HG03469 (cell line): ENCODE results near the gene RNF5.
"Not testable (repeated sequence)": the region's sequence is repeated elsewhere in the genome, so short reads cannot be mapped to it uniquely, and the experiment has no call there.

ENCODE experiments used
- ATAC-seq: cut with Tn5 transposase; IDR thresholded peaks from one replicate; pipeline ENCODE4 v1.9.1; 2021; ENCODE audit warnings: mild to moderate bottlenecking, moderate library complexity, moderate number of reproducible peaks; ENCODE audit not compliant: unreplicated experiment

Gene RNF5

GRCh38 chr6:32188381-32189068 lies 10.3 kb downstream of the RNF5 start:
- ATAC-seq: no peak

- no peak for ATAC-seq
Observed at GRCh38 chr6:32189069-32189741, 11.0 kb downstream of the RNF5 start.

- ATAC-seq: no peak
Observed at GRCh38 chr6:32189742-32190053, 11.5 kb downstream of the RNF5 start.

GRCh38 chr6:32190054-32190851 lies 12.0 kb downstream of the RNF5 start, which contains the start of gene PBX2:
Gene PBX2, minus strand, starts transcription at chr6:32190202. Its CDS starts 287 bp downstream, at chr6:32189915.
- no peak for ATAC-seq

GRCh38 chr6:32190911-32191677 lies 12.9 kb downstream of the RNF5 start:
- no peak for ATAC-seq

GRCh38 chr6:32191696-32192607 lies 13.7 kb downstream of the RNF5 start:
- no peak for ATAC-seq

- ATAC-seq: no peak
Observed at GRCh38 chr6:32192608-32193039, 14.4 kb downstream of the RNF5 start, which contains the start of gene GPSM3. Gene GPSM3, minus strand, starts transcription at chr6:32192643. Its CDS starts 130 bp downstream, at chr6:32192513.

GRCh38 chr6:32193096-32193495 lies 14.9 kb downstream of the RNF5 start:
- not testable (repeated sequence) for ATAC-seq

GRCh38 chr6:32194388-32194787 lies 16.2 kb downstream of the RNF5 start:
- no peak for ATAC-seq

- no peak for ATAC-seq
Observed at GRCh38 chr6:32194825-32195651, 16.8 kb downstream of the RNF5 start.

GRCh38 chr6:32195652-32195901 lies 17.4 kb downstream of the RNF5 start:
- ATAC-seq: peak; percentile 53

- peak; percentile 53 for ATAC-seq
Observed at GRCh38 chr6:32195902-32196681, 17.9 kb downstream of the RNF5 start.

GRCh38 chr6:32196682-32197616 lies 18.7 kb downstream of the RNF5 start:
- ATAC-seq: no peak

GRCh38 chr6:32198345-32198696 lies 20.1 kb downstream of the RNF5 start:
- no peak for ATAC-seq

GRCh38 chr6:32198866-32199265 lies 20.7 kb downstream of the RNF5 start:
- ATAC-seq: no peak

GRCh38 chr6:32200711-32201475 lies 22.7 kb downstream of the RNF5 start:
- ATAC-seq: no peak

- no peak for ATAC-seq
Observed at GRCh38 chr6:32202186-32202585, 24.0 kb downstream of the RNF5 start.
